ENCODE measurements around the gene ZNF416. TPM values are rescaled to one million over a fixed set of nuclear protein-coding genes. Genes with fewer than 3 reads are reported as not detected.
A peak's percentile ranks its signal among the peaks of the same experiment; 100 is the strongest.

The ZNF416 gene
- total RNA-seq, 1 experiment from 2014 or later = 6.6 TPM

- Mint-ChIP-seq H3K27me3 (ENCODE audit: unreplicated experiment) (no peaks in the 10 kb centered on the region), H3K4me3 (ENCODE audit: low read depth, unreplicated experiment) (peak within 1 kb of the TSS; percentile 75), H3K27ac (ENCODE audit: unreplicated experiment) (peak within 1 kb of the TSS; percentile 11), H3K4me1 (ENCODE audit: low read depth, unreplicated experiment) (peaks cover 9% of the 10 kb centered on the region), H3K36me3 (ENCODE audit: insufficient read depth, unreplicated experiment) (peaks cover 29% of the 10 kb centered on the region), H3K9me3 (ENCODE audit: low read depth, unreplicated experiment) (peaks cover 43% of the 10 kb centered on the region)
- intact Hi-C loops (cut with micrococcal nuclease; ENCODE audit: unreplicated experiment) = no loop called here
- no peak for TF ChIP-seq CTCF (IDR thresholded peaks at IDR 0.05; ENCODE audit: unreplicated experiment)
- DNase-seq = peak; percentile 89
- BruUV-seq (replicated peaks) = TSS peak; percentile 46
- CTCF ChIA-PET = no interaction called here
Observed at GRCh38 chr19:57613941-57614743, 35.4 kb upstream of the ZNF416 start, which contains the start of gene ZNF134. TSS of gene ZNF134 (plus strand) at chr19:57614242. CDS start at chr19:57619469, 5,227 bp downstream.

GRCh38 chr19:57611113-57611512 lies 32.4 kb upstream of the ZNF416 start:
- intact Hi-C loops (cut with micrococcal nuclease; ENCODE audit: unreplicated experiment) = no loop called here
- Mint-ChIP-seq H3K36me3 (ENCODE audit: insufficient read depth, unreplicated experiment) (peaks cover 17% of the 10 kb centered on the region), H3K27ac (ENCODE audit: unreplicated experiment) (no peak overlapping the region), H3K9me3 (ENCODE audit: low read depth, unreplicated experiment) (peaks cover 23% of the 10 kb centered on the region), H3K4me1 (ENCODE audit: low read depth, unreplicated experiment) (peaks cover 9% of the 10 kb centered on the region), H3K4me3 (ENCODE audit: low read depth, unreplicated experiment) (no peak overlapping the region), H3K27me3 (ENCODE audit: unreplicated experiment) (no peaks in the 10 kb centered on the region)
- no peak for DNase-seq
- BruUV-seq (replicated peaks) = no TSS peak
- CTCF ChIA-PET = no interaction called here
- no peak for TF ChIP-seq CTCF (IDR thresholded peaks at IDR 0.05; ENCODE audit: unreplicated experiment)

GRCh38 chr19:57606931-57607330 lies 28.2 kb upstream of the ZNF416 start:
- Mint-ChIP-seq H3K4me3 (ENCODE audit: low read depth, unreplicated experiment) (no peak overlapping the region), H3K27ac (ENCODE audit: unreplicated experiment) (no peak overlapping the region), H3K4me1 (ENCODE audit: low read depth, unreplicated experiment) (no peaks in the 10 kb centered on the region), H3K9me3 (ENCODE audit: low read depth, unreplicated experiment) (peaks cover 27% of the 10 kb centered on the region), H3K36me3 (ENCODE audit: insufficient read depth, unreplicated experiment) (peaks cover 5% of the 10 kb centered on the region), H3K27me3 (ENCODE audit: unreplicated experiment) (no peaks in the 10 kb centered on the region)
- CTCF ChIA-PET = no interaction called here
- intact Hi-C loops (cut with micrococcal nuclease; ENCODE audit: unreplicated experiment) = no loop called here
- no peak for TF ChIP-seq CTCF (IDR thresholded peaks at IDR 0.05; ENCODE audit: unreplicated experiment)
- DNase-seq = no peak
- BruUV-seq (replicated peaks) = no TSS peak

- peaks cover 12% of the 10 kb centered on the region for H3K4me1 Mint-ChIP-seq (ENCODE audit: low read depth, unreplicated experiment)
- H3K9me3 Mint-ChIP-seq (ENCODE audit: low read depth, unreplicated experiment) = peaks cover 35% of the 10 kb centered on the region
- H3K27me3 Mint-ChIP-seq (ENCODE audit: unreplicated experiment) = no peaks in the 10 kb centered on the region
- intact Hi-C loops (cut with micrococcal nuclease; ENCODE audit: unreplicated experiment) = no loop called here
- H3K36me3 Mint-ChIP-seq (ENCODE audit: insufficient read depth, unreplicated experiment) = peaks cover 14% of the 10 kb centered on the region
- peak within 1 kb of the TSS; percentile 46 for H3K27ac Mint-ChIP-seq (ENCODE audit: unreplicated experiment)
- DNase-seq = peak; percentile 96
- CTCF ChIA-PET = interaction anchor here (0.7 kb wide), 1 partner anchor 19 kb away, joined by 4 read pairs; no protein-coding TSS in a partner anchor
- no TSS peak for BruUV-seq (replicated peaks)
- no peak for TF ChIP-seq CTCF (IDR thresholded peaks at IDR 0.05; ENCODE audit: unreplicated experiment)
- peak within 1 kb of the TSS; percentile 80 for H3K4me3 Mint-ChIP-seq (ENCODE audit: low read depth, unreplicated experiment)
Observed at GRCh38 chr19:57599761-57600383, 21.2 kb upstream of the ZNF416 start, which contains the start of gene ZNF530. TSS of gene ZNF530 (plus strand) at chr19:57599885. CDS start at chr19:57604346, 4,461 bp downstream.
